Liver (tissue), 9 donors: Measurements from ENCODE around the gene TIMM13. TPM values are rescaled to one million over a fixed set of nuclear protein-coding genes. Genes with fewer than 3 reads are reported as not detected.

Experiments
- DNase-seq: peaks from one replicate; pipeline ENCODE4 v3.0.0-alpha.2; 2017; ENCODE audit warnings: low spot score
- H3K27ac ChIP-seq, 2 donors: one replicate each; pipeline ENCODE4 v1.7.0; 2013; ENCODE audit warnings: inconsistent platforms in 2 of 2, low read length in 2 of 2, control low read depth in 1 of 2, low read depth in 1 of 2, mild to moderate bottlenecking in 1 of 2
- H3K27me3 ChIP-seq, 4 donors: one replicate each; pipeline versions ENCODE4 v1.6.1 to v1.7.0; 2013; ENCODE audit warnings: low read length in 3 of 4, inconsistent platforms in 1 of 4, mild to moderate bottlenecking in 1 of 4, moderate library complexity in 1 of 4; ENCODE audit not compliant: control insufficient read depth in 4 of 4, insufficient read depth in 4 of 4
- H3K36me3 ChIP-seq, 4 donors: one replicate each; pipeline versions ENCODE4 v1.6.1 to v1.7.0; 2013; ENCODE audit warnings: low read length in 3 of 4, mild to moderate bottlenecking in 3 of 4, low read depth in 1 of 4, moderate library complexity in 1 of 4; ENCODE audit not compliant: control insufficient read depth in 4 of 4, insufficient read depth in 3 of 4
- H3K4me1 ChIP-seq, 4 donors: one replicate each; pipeline versions ENCODE4 v1.6.1 to v1.7.0; 2013; ENCODE audit warnings: low read length in 3 of 4, mild to moderate bottlenecking in 3 of 4, moderate library complexity in 1 of 4; ENCODE audit not compliant: control insufficient read depth in 4 of 4, insufficient read depth in 4 of 4
- H3K4me3 ChIP-seq, 3 donors: one replicate each; pipeline versions ENCODE4 v1.6.1 to v1.7.0; 2013; ENCODE audit warnings: low read length in 3 of 3, control low read depth in 1 of 3, low read depth in 1 of 3, mild to moderate bottlenecking in 1 of 3
- H3K9ac ChIP-seq, 2 donors: one replicate each; pipeline ENCODE4 v1.7.0; 2013; ENCODE audit warnings: low read length in 2 of 2, mild to moderate bottlenecking in 2 of 2, moderate library complexity in 2 of 2, control low read depth in 1 of 2, low read depth in 1 of 2
- H3K9me3 ChIP-seq, 4 donors: one replicate each; pipeline versions ENCODE4 v1.6.1 to v1.7.0; 2013; ENCODE audit warnings: low read length in 3 of 4; ENCODE audit not compliant: control insufficient read depth in 4 of 4
- FOXA2 ChIP-seq: IDR thresholded peaks from 2 replicates; pipeline ENCODE4 v1.6.1; 2016; ENCODE audit warnings: antibody characterized with exemption
- HNF4A ChIP-seq, 2 donors: conservative IDR thresholded peaks; 2 replicates each; pipeline ENCODE4 v1.6.1; 2016; ENCODE audit warnings: antibody characterized with exemption in 2 of 2, mild to moderate bottlenecking in 2 of 2
- JUND ChIP-seq, 2 donors: IDR thresholded peaks; 2 replicates each; pipeline ENCODE4 v1.6.1; 2016; ENCODE audit warnings: antibody characterized with exemption in 2 of 2
- NR2F2 ChIP-seq: IDR thresholded peaks from 2 replicates; pipeline ENCODE4 v1.6.1; 2016; ENCODE audit warnings: antibody characterized with exemption
- RAD21 ChIP-seq, 2 donors: IDR thresholded peaks; 2 replicates each; pipeline ENCODE4 v1.6.1; 2016; ENCODE audit warnings: antibody characterized with exemption in 2 of 2, mild to moderate bottlenecking in 2 of 2
- SP1 ChIP-seq: IDR thresholded peaks from 2 replicates; pipeline ENCODE4 v1.6.1; 2018; ENCODE audit warnings: antibody characterized with exemption, mild to moderate bottlenecking
- YY1 ChIP-seq: IDR thresholded peaks from 2 replicates; pipeline ENCODE4 v1.6.1; 2016; ENCODE audit warnings: antibody characterized with exemption, mild to moderate bottlenecking
- WGBS: extraction: QIAGEN DNeasy Blood & Tissue Kit; methylation state at CpG from one replicate; pipeline ENCODE4 v1.1.7; 2013; 5-methylcytosine and 5-hydroxymethylcytosine counted together
- polyA plus RNA-seq, 2 donors: library from polyadenylated mRNA; stranded (reverse) in 1 of 2; unstranded in 1 of 2; fragments of 200-250 nt in 1 of 2; fragments of >200 nt in 1 of 2; fragmentation: Nextera tagmentation in 1 of 2; extraction: Ambion mirVana in 1 of 2; gene quantifications; one replicate each; pipeline versions ENCODE4 v1.2.1 to v1.2.3, GENCODE V29; 2013 to 2015
- total RNA-seq, 2 donors: library from RNA; depleted of rRNA; stranded (reverse); fragments of >200 nt; gene quantifications; one replicate each; pipeline ENCODE4 v1.2.3, GENCODE V29; 2014
- TF ChIP-seq, protein P1 (sequence below): fragments of 150-350 bp; IDR thresholded peaks from 2 replicates; pipeline ENCODE4 v1.5.1; 2017; ENCODE audit warnings: improper control_type of control experiment, low read depth, low read length; ENCODE audit not compliant: missing input control
- donor health status: healthy.
- donor health status: healthy.
- donor health status: healthy.
- donor health status: healthy.
- donor health status: healthy.

TIMM13 gene
- total and polyA plus RNA-seq, 4 donors: 21.6 to 137 (median 43.4) TPM

DNA sequence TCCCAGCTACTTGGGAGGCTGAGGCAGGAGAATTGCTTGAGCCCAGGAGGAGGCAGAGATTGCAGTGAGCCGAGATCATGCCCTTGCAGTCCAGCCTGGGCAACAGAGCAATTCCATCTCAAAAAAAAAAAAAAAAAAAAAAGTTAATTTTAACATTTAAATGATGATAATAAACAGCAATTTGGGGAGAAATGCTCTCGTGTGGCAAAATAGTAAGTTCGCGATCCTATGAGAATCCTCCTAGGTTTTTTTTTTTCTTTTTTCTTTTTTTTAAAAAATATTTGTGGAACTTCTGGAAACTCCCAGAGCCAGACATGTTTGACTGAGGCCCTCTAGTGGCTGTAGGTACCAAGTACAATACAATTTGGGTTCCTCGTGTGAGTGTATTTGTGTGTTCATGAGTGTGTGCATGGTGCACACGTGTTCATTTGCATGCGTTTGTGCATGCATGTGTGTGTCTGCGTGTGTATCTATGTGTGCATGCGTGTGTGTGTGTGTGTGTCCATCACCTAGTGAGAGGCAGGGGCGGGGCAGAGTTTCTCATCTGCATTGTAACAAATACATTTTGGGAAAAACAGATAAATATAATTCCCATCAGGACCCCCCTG lies 36.2 kb downstream of the TIMM13 start:
- no peaks in the 10 kb centered on the region for H3K27me3 ChIP-seq
- no peaks in the 10 kb centered on the region for H3K36me3 ChIP-seq
- TF ChIP-seq NR2F2 (no peak), JUND (IDR thresholded peaks at IDR 0.05) (no peak), RAD21 (IDR thresholded peaks at IDR 0.05) (peak; percentile 79 to 84)
- TF ChIP-seq, protein P1, sequence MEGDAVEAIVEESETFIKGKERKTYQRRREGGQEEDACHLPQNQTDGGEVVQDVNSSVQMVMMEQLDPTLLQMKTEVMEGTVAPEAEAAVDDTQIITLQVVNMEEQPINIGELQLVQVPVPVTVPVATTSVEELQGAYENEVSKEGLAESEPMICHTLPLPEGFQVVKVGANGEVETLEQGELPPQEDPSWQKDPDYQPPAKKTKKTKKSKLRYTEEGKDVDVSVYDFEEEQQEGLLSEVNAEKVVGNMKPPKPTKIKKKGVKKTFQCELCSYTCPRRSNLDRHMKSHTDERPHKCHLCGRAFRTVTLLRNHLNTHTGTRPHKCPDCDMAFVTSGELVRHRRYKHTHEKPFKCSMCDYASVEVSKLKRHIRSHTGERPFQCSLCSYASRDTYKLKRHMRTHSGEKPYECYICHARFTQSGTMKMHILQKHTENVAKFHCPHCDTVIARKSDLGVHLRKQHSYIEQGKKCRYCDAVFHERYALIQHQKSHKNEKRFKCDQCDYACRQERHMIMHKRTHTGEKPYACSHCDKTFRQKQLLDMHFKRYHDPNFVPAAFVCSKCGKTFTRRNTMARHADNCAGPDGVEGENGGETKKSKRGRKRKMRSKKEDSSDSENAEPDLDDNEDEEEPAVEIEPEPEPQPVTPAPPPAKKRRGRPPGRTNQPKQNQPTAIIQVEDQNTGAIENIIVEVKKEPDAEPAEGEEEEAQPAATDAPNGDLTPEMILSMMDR: peak; percentile 75
- H3K4me3 ChIP-seq: no peak overlapping the region
- DNase-seq: no peak
- WGBS: 5% methylated on average over 10 of the region's 10 CpGs
- no peak overlapping the region for H3K27ac ChIP-seq
- H3K9ac ChIP-seq: no peak overlapping the region
- no peaks in the 10 kb centered on the region for H3K9me3 ChIP-seq
- H3K4me1 ChIP-seq: peaks cover under 1 to 14% (median 6%) of the 10 kb centered on the region in 4 donors

DNA sequence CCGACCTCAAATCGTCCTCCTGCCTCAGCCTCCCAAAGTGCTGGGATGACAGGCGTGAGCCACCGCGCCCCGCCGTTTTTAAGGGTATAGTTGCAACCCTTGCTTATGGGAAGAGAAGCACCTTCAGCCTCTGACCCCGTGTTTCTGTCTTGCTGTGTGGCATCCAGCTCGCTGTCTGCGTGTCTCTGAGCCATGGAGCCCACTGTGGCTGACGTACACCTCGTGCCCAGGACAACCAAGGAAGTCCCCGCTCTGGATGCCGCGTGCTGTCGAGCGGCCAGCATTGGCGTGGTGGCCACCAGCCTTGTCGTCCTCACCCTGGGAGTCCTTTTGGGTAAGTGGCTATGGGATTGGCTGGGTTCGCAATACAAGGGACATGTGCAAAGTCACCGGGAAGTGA lies 37.8 kb downstream of the TIMM13 start:
- peaks cover 0 to 3% (median 0%) of the 10 kb centered on the region in 4 donors for H3K4me1 ChIP-seq
- H3K4me3 ChIP-seq: no peak overlapping the region
- DNase-seq: no peak
- 82% methylated on average over 20 of the region's 21 CpGs for WGBS
- H3K27ac ChIP-seq: no peak overlapping the region
- H3K9me3 ChIP-seq: no peaks in the 10 kb centered on the region
- no peak overlapping the region for H3K9ac ChIP-seq
- no peak for TF ChIP-seq FOXA2
- TF ChIP-seq YY1: no peak
- no peak for TF ChIP-seq HNF4A (conservative IDR thresholded peaks at IDR 0.05)
- no peak for TF ChIP-seq JUND (IDR thresholded peaks at IDR 0.05)
- no peaks in the 10 kb centered on the region for H3K36me3 ChIP-seq
- no peaks in the 10 kb centered on the region for H3K27me3 ChIP-seq

DNA sequence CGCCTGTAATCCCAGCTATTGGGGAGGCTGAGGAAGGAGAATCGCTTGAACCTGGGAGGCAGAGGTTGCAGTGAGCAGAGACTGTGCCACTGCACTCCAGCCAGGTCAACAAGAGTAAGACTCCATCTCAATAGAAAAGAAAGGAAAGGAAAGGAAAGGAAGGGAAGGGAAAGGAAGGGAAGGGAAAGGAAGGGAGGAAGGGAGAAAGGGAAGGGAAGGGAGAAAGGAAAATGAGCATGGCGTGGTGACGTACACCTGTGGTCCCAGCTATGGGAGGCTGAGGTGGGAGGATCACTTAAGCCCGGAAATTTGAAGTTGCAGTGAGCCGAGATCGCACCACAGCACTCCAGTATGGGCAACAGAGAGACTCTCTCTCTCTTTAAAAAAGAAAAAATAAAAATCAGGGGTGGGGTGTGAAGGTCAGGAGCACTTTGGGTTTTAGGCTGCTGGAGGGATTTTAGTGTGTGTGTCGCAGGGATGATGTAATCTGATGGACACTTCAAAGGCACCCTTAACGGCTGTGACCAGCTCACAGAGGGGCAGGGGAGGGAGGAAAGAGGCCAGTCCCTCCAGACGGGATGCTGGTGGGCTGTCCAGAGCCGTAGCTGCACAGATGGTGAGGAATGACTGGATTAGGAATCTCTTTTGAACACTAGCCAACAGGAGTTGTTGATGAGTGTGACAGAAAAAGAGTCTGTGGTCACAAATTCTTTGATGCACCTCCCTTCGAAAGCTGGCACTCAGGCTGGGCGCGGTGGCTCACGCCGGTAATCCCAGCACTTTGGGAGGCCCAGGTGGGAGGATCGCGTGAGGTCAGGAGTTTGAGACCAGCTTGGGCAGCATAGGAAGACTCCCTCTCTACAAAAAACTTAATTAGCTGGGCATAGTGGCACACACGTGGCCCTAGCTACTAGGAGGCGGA lies 39.8 kb downstream of the TIMM13 start:
- no peak for DNase-seq
- 77% methylated on average over 20 of the region's 20 CpGs for WGBS
- H3K36me3 ChIP-seq: no peaks in the 10 kb centered on the region

More for the DNA sequence above, 39.8 kb downstream of the TIMM13 start:
- no peak for TF ChIP-seq RAD21 (IDR thresholded peaks at IDR 0.05)
- TF ChIP-seq SP1: no peak
- TF ChIP-seq, protein P1: no peak
- TF ChIP-seq YY1: no peak
- no peak for TF ChIP-seq JUND (IDR thresholded peaks at IDR 0.05)
- Histone ChIP-seq H3K9me3 (no peaks in the 10 kb centered on the region), H3K27ac (no peak overlapping the region), H3K9ac (no peak overlapping the region), H3K27me3 (no peaks in the 10 kb centered on the region), H3K4me3 (no peak overlapping the region), H3K4me1 (no peaks in the 10 kb centered on the region)
